Adrenal gland (tissue), 12 donors: Measurements from ENCODE around the gene THSD4. TPM values are rescaled to one million over a fixed set of nuclear protein-coding genes. Genes with fewer than 3 reads are reported as not detected.
"Not testable (repeated sequence)": the region's sequence is repeated elsewhere in the genome, so short reads cannot be mapped to it uniquely, and the experiment has no call there.

ENCODE experiments used
- DNase-seq, 7 donors: peaks; one replicate each; pipeline ENCODE4 v3.0.0-alpha.2; 2019 to 2020
- H3K27ac ChIP-seq, 5 donors: fragments of 200-600 bp; sonication (generic) in 4 of 5; 1 replicate in 3 of 5; 2 replicates in 2 of 5; pipeline versions ENCODE4 v1.5.1 to v1.8.0; 2016 to 2020; ENCODE audit warnings: mild to moderate bottlenecking in 1 of 5
- H3K27me3 ChIP-seq: fragments of 200-600 bp; 2 replicates; pipeline ENCODE4 v1.8.0; 2021
- H3K36me3 ChIP-seq, 2 donors: fragments of 200-600 bp; replicated peaks in 1 of 2; 1 replicate in 1 of 2; 2 replicates in 1 of 2; pipeline versions ENCODE4 v1.5.1 to v1.8.0; 2018 to 2022
- H3K4me1 ChIP-seq, 2 donors: fragments of 200-600 bp; replicated peaks in 1 of 2; 1 replicate in 1 of 2; 2 replicates in 1 of 2; pipeline versions ENCODE4 v1.5.1 to v1.8.0; 2018 to 2021
- H3K4me3 ChIP-seq, 4 donors: fragments of 200-600 bp; sonication (generic) in 3 of 4; one replicate each; pipeline ENCODE4 v1.5.1; 2016 to 2018
- H3K9me3 ChIP-seq, 3 donors: fragments of 200-600 bp; sonication (generic) in 1 of 3; replicated peaks in 1 of 3; 1 replicate in 2 of 3; 2 replicates in 1 of 3; pipeline versions ENCODE4 v1.5.1 to v1.8.0; 2016 to 2021
- POLR2A ChIP-seq, 2 donors: fragments of 450-650 bp; IDR thresholded peaks; one replicate each; pipeline ENCODE4 v1.6.1; 2017; ENCODE audit warnings: antibody characterized with exemption in 2 of 2, mild to moderate bottlenecking in 2 of 2, moderate library complexity in 1 of 2
- WGBS, 4 donors: extraction: QIAGEN DNeasy Blood & Tissue Kit in 2 of 4; methylation state at CpG; one replicate each; pipeline versions ENCODE4 v1.1.5 to v1.1.7; 2013 to 2017; 5-methylcytosine and 5-hydroxymethylcytosine counted together
- intact Hi-C, 2 donors: fragments of 100-400 bp; cut with DNase I; formaldehyde crosslinking; loops; one replicate each; pipeline versions ENCODE4 v1.14.1 to v1.15.0; 2022 to 2023
- polyA plus RNA-seq, 3 donors: library from polyadenylated mRNA; stranded (reverse); fragments of 200-250 nt in 2 of 3; fragments of 350-450 nt in 1 of 3; fragmentation: Illumina TruSeq in 1 of 3; extraction: RNeasy Lipid Tissue Mini Kit (QIAGEN cat#74804) in 1 of 3; gene quantifications; one replicate each; pipeline ENCODE4 v1.2.3, GENCODE V29; 2013 to 2014
- total RNA-seq, 9 donors: library from RNA; depleted of rRNA in 4 of 9; stranded (reverse); fragments of >200 nt in 4 of 9; fragments of 120-200 nt in 1 of 9; fragmentation: NEBNext Ultra II Directional in 1 of 9; extraction: Animal tissue kit (Norgen Biotek cat#: 25700) in 1 of 9; gene quantifications; one replicate each; pipeline versions ENCODE4 v1.1.0 to v1.2.4, GENCODE V29; 2013 to 2023
- TF ChIP-seq, protein P1 (sequence below), 6 experiments: fragments of 450-650 bp in 4 of 6; fragments of 200-600 bp in 2 of 6; sonication (generic) in 1 of 6; IDR thresholded peaks; 1 replicate in 5 of 6; 2 replicates in 1 of 6; pipeline versions ENCODE4 v1.5.1 to v1.8.0; 2016 to 2021; ENCODE audit warnings: antibody characterized with exemption in 6 of 6, mild to moderate bottlenecking in 2 of 6, moderate library complexity in 1 of 6
- donor health status: healthy with polysubstance abuse.
- donor health status: Bipolar disorder and iron deficiency.
- donor health status: DM: yes; HTN: yes; CAD: no.
- donor health status: DM: no; HTN: no; CAD: no.
- donor health status: DM: no; HTN: no; CAD: no.
- donor health status: DM: yes; HTN: yes; CAD: no.

THSD4 gene
- total and polyA plus RNA-seq, 12 donors, result 5.3 to 53.2 (median 23.2) TPM

DNA sequence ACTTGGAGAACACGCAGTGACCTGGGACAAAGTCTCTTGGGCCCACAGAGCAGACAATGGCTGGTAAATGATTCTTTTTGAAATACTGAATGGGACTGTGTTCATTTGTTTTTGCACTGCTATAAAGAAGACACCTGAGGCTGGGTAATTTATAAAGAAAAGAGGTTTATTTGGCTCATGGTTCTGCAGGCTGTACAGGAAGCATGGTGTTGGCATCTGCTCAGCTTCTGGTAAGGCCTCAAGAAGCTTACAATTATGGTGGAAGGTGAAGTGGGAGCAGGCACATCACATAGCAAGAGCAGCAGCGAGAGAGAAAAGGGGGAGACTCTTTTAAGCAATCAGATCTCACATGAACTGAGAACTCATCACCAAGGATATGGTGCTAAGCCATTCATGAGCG is 321.6 kb downstream of the THSD4 start:
- H3K4me3 ChIP-seq, result no peak overlapping the region
- H3K27ac ChIP-seq, result no peak overlapping the region
- H3K9me3 ChIP-seq, result no peaks in the 10 kb centered on the region
- no peaks in the 10 kb centered on the region for H3K27me3 ChIP-seq
- 90 to 97% (median 95%) methylated on average over 3 of the region's 3 CpGs for WGBS, 4 donors
- intact Hi-C loops, result loop anchor here (5.0 to 10.0 kb wide), 2 partner anchors 50 to 52 kb away; no protein-coding TSS in a partner anchor
- H3K36me3 ChIP-seq, result no peaks in the 10 kb centered on the region
- H3K4me1 ChIP-seq, result no peaks in the 10 kb centered on the region
- no peak for DNase-seq
- no peak for TF ChIP-seq POLR2A (IDR thresholded peaks at IDR 0.05)
- TF ChIP-seq, protein P1, sequence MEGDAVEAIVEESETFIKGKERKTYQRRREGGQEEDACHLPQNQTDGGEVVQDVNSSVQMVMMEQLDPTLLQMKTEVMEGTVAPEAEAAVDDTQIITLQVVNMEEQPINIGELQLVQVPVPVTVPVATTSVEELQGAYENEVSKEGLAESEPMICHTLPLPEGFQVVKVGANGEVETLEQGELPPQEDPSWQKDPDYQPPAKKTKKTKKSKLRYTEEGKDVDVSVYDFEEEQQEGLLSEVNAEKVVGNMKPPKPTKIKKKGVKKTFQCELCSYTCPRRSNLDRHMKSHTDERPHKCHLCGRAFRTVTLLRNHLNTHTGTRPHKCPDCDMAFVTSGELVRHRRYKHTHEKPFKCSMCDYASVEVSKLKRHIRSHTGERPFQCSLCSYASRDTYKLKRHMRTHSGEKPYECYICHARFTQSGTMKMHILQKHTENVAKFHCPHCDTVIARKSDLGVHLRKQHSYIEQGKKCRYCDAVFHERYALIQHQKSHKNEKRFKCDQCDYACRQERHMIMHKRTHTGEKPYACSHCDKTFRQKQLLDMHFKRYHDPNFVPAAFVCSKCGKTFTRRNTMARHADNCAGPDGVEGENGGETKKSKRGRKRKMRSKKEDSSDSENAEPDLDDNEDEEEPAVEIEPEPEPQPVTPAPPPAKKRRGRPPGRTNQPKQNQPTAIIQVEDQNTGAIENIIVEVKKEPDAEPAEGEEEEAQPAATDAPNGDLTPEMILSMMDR (IDR thresholded peaks at IDR 0.05), result no peak

GRCh38 chr15:71437404-71437803 is 322.1 kb downstream of the THSD4 start:
- 49 to 60% (median 55%) methylated on average over 3 of the region's 3 CpGs for WGBS, 4 donors
- no peaks in the 10 kb centered on the region for H3K36me3 ChIP-seq
- H3K4me1 ChIP-seq, result no peaks in the 10 kb centered on the region
- no peak overlapping the region for H3K27ac ChIP-seq
- DNase-seq, result no peak
- H3K9me3 ChIP-seq, result no peaks in the 10 kb centered on the region
- no peak for TF ChIP-seq POLR2A (IDR thresholded peaks at IDR 0.05)
- no peak overlapping the region for H3K4me3 ChIP-seq
- no peaks in the 10 kb centered on the region for H3K27me3 ChIP-seq
- intact Hi-C loops, result loop anchor here (5.0 to 10.0 kb wide), 2 partner anchors 50 to 53 kb away; no protein-coding TSS in a partner anchor

DNA sequence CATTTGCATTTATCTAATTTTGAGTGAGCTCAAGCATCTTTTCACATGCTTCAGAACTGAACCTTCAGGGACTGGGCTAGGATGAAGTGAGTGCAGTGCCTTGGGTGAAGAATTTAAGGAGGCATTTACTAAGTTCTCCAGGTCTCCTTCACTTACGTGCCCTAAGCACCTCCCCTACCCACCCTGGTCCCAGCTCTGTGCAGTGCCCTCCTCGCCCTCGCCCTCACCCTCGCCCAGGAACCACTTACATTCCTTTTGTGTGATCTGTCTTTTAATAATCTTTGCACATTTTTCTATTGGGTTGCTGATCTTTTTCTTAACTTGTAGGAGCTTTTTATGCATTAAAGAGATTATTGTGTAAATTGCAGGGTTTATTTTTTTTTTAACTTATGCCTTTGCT is 322.6 kb downstream of the THSD4 start:
- H3K4me1 ChIP-seq, result no peaks in the 10 kb centered on the region
- intact Hi-C loops, result loop anchor here (5.0 to 10.0 kb wide), 2 partner anchors 51 to 53 kb away; no protein-coding TSS in a partner anchor
- H3K4me3 ChIP-seq, result no peak overlapping the region
- DNase-seq, result no peak
- no peaks in the 10 kb centered on the region for H3K27me3 ChIP-seq
- H3K27ac ChIP-seq, result no peak overlapping the region
- TF ChIP-seq, protein P1 (IDR thresholded peaks at IDR 0.05), result no peak
- no peak for TF ChIP-seq POLR2A (IDR thresholded peaks at IDR 0.05)
- H3K36me3 ChIP-seq, result no peaks in the 10 kb centered on the region
- H3K9me3 ChIP-seq, result no peaks in the 10 kb centered on the region
- 92 to 96% (median 93%) methylated on average over 4 of the region's 4 CpGs for WGBS, 4 donors

GRCh38 chr15:71439478-71439877 is 324.2 kb downstream of the THSD4 start:
- intact Hi-C loops, result loop anchor here (5.0 to 10.0 kb wide), 2 partner anchors 52 to 55 kb away; no protein-coding TSS in a partner anchor
- H3K9me3 ChIP-seq, H3K36me3 ChIP-seq, H3K27me3 ChIP-seq, H3K4me3 ChIP-seq, H3K27ac ChIP-seq, DNase-seq, H3K4me1 ChIP-seq: not testable (repeated sequence)
- WGBS, 4 donors, result 86 to 92% (median 91%) methylated on average over 2 of the region's 2 CpGs

DNA sequence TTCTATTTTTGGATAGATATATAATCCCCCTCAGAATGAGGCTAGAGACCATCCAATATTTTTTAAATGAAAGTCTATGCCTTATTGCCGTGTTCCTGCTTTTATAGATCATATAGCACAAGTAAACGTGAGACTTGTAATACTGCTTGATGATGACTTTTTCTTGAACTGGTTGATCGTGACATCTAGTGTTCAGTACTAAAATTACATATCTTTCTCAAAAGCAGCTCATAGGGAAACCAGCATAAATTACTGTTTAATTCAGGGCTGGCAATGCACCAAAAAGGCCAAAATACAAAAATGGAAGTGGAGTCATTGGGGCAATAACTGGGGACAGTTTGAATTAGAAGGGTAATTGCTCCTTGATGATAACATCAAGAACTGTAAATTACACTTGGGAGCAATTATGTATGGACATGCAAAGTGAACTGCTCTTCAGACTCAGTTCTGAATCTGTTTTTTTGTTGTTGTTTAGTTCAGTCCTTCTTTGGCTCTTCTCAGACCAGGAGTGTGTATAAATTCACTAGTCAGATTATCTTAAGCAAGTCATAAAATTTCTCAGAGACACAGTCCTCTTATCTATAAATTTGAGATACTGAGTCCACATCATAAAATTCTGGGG is 325.3 kb downstream of the THSD4 start:
- intact Hi-C loops, result loop anchor here in 1 of 2 donors (5.0 to 10.0 kb wide), 2 partner anchors 323 to 436 kb away; partner anchors contain the start of gene THSD4
- no peak overlapping the region for H3K27ac ChIP-seq
- 0 to 1% (median 0%) methylated on average over 3 of the region's 3 CpGs for WGBS, 4 donors

More for the DNA sequence above, 325.3 kb downstream of the THSD4 start:
- TF ChIP-seq, protein P1 (IDR thresholded peaks at IDR 0.05), result peak; percentile 48 to 82 (median 74)
- no peak for TF ChIP-seq POLR2A (IDR thresholded peaks at IDR 0.05)
- Histone ChIP-seq H3K36me3 (no peaks in the 10 kb centered on the region), H3K27me3 (no peaks in the 10 kb centered on the region), H3K9me3 (no peaks in the 10 kb centered on the region), H3K4me3 (no peak overlapping the region), H3K4me1 (peaks cover 0 to 9% of the 10 kb centered on the region in 2 donors)
- DNase-seq, result no peak
